Measurements from ENCODE around the gene JPT2.

DNA sequence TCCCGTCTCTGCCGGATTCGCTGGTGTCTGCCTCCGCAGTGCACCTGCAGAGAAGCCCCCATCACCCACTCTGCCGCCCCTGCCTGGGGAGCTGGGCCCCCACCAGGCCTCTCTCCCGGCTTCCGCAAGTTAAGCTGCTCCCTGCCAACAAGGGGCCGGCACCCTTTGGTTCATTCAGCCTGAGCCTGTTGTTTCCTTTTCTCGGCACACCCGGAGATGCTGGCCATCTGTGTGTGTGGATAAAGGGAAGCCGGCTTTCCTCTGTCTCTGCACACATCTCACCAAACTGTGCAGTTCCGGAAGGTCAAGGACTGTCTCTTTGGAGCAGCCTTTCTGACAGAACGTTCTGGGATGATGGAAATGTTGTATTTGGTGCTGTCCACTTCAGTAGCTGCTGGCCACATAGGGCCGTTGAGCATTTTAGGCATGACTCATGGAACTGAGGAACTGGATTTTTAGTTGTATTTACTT, 34.7 kb downstream of the JPT2 start:
- TF ChIP-seq, protein P1, sequence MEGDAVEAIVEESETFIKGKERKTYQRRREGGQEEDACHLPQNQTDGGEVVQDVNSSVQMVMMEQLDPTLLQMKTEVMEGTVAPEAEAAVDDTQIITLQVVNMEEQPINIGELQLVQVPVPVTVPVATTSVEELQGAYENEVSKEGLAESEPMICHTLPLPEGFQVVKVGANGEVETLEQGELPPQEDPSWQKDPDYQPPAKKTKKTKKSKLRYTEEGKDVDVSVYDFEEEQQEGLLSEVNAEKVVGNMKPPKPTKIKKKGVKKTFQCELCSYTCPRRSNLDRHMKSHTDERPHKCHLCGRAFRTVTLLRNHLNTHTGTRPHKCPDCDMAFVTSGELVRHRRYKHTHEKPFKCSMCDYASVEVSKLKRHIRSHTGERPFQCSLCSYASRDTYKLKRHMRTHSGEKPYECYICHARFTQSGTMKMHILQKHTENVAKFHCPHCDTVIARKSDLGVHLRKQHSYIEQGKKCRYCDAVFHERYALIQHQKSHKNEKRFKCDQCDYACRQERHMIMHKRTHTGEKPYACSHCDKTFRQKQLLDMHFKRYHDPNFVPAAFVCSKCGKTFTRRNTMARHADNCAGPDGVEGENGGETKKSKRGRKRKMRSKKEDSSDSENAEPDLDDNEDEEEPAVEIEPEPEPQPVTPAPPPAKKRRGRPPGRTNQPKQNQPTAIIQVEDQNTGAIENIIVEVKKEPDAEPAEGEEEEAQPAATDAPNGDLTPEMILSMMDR (IDR thresholded peaks at IDR 0.05; ENCODE audit: poor library complexity) = no peak
- no peak for TF ChIP-seq EZH2 (IDR thresholded peaks at IDR 0.05; ENCODE audit: borderline replicate concordance)

All from hepatocyte (in vitro differentiated cells).